ENCODE results near the gene AGBL1.

AGBL1 gene

DNA sequence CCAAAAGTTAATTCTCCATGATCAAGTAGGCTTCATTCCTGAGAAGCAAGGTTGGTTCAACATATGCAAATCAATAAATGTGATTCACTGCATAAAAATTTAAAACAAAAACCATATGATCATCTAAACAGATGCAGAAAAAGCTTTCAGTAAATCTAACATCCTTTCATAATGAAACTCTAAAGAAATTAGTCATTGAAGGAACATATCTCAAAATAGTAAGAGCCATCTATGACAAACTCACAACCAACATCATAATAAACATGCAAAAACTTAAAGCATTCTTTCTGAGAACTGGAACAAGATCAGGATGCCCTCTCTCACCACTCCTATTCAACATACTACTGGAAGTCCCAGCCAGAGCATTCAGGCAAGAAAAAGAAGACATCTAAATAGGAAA, 254.1 kb downstream of the AGBL1 start:
- DNase-seq = no peak

DNA sequence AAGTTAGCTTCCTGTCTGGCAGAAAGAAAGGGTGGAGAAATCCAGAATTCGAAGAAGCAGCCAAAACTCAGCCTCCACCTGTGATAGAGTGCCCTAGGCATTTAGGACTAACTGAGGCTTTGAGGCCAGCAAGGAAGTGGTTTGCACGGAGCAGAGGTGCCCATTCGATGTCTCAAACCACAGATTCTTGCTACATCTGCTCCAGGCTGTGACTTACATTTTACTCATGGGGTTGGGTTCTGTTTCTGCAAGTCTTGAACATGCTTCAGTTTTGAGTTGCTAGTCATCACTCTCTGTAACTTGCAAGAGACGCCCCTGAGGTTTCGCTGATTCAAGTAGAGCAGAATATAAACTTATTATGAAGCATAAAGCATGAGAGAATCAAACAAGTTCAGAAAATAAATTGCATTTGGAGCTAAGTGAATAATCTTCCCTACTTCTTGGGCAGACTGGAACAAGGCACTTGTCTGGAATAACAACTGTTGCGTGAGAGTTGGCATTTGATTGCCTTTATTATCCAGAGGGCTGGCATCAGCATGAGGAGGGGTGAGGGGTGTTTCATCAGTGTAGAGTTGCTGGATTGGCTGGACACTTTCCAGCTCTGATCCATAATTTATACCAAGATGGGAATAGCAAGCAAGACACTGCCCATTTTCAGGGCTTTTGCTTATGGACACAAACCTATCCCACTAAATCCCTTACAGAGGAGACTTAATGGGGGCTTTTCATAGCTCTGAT, 256.5 kb downstream of the AGBL1 start:
- DNase-seq = no peak

DNA sequence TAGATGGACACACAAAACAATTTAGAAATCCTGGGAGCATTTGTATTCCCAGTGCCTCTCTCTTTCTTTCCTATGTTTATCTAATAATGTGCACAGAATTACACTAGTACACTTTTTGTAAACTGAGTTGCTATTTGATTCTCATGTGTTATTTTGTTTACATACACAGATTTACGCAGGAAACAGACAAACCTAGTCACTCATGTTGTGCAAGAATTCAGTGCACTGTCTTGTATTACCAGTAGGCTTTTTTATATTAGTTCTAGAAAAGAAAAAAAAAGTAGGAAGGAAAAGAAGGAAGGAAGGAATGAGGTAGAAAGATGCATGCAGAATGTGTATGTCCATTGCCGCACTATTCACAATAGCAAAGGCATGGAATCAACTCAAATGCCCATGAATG, 257.4 kb downstream of the AGBL1 start:
- DNase-seq = no peak

DNA sequence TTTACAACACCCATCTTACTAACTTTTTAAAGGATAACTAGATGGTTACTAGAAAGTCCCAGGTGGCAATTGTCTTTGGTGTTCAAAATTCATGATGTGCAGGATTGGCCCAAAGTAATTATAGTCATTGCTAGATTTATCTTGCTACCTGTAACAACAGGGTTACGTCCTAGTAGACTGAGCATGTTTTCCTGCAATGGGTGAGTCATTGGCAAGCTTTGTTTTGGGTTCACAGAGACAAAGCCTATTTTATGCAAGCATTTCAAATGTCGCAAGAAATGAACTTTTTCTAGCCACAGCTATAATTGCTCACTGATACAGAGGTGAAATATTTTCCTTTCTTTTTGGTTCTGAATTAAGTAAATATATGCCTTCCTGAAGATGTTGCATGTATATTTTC, 267.6 kb downstream of the AGBL1 start:
- no peak for DNase-seq

DNA sequence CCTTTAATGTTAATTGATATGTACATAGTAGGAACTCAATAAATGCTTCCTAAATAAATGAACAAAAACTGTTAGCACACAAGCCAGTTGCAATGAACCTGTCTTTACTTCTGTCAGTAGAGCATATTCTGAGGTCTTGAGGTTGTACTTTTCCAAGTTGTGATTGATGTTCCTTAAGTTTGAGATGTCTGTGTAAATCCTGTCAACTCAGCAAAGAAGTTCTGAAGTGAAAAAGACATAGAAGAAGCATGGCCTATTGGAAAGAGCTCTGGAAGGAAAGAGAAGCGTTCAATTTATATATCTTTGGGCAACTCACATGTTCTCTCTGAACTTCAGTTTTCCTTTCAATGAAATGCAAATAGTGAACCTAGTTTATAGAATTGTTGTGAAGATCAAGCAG, 269.9 kb downstream of the AGBL1 start:
- no peak for DNase-seq

DNA sequence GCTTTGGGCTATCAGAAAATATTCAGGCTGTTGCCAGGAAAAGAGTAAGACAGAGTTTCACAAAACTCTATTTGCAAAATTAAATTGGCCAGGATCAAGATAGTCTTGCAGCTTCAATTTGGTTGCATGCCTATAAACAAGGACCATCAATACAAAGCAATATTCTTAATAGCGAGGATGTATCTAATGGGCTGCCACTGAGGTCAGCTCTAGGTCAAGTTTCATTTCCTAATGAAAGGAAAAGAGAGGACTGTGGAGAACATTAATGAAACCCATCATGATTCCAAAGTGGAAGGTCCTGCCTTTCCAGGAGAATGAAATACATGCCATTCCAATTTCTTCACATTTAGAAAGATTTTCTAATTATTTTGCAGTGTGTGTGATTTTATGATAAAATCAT, 273.5 kb downstream of the AGBL1 start:
- no peak for DNase-seq

DNA sequence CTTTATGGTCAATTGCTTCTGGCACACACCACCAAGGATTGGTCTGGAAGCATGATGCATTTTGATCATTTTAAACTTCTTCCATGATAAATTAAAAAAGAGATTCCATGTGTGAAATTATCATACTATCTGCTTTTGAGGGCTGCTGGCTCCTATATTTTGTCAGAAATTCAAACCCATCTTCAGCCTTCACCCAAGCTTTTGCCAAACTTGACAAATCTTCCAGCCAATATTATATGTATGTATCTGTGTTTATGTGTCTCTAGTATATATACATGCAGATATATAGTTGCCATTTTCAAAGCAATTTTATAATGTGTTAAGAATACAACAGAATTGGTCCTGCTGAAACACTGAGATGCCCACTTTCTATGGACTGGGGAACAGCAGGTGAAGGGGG, 275.7 kb downstream of the AGBL1 start:
- no peak for DNase-seq

DNA sequence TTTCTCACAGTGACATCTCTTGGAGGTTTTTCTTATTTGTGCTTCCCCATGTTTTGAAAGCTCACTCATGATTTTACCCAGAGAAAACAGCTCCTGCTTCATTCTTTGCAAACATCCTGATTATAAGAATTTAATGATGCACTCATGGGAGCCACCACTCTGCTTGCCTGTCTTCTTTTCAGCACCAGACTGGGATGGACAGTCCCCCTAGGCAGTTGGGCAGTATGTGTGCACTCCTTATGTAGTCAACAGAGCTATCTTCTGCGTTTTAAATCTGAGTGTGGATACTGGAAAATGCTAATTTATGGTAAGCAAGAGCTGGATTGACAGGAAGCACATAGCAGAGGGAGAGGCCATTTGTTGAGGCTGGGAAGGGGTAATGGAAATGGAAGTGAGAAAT, 276.1 kb downstream of the AGBL1 start:
- no peak for DNase-seq

DNA sequence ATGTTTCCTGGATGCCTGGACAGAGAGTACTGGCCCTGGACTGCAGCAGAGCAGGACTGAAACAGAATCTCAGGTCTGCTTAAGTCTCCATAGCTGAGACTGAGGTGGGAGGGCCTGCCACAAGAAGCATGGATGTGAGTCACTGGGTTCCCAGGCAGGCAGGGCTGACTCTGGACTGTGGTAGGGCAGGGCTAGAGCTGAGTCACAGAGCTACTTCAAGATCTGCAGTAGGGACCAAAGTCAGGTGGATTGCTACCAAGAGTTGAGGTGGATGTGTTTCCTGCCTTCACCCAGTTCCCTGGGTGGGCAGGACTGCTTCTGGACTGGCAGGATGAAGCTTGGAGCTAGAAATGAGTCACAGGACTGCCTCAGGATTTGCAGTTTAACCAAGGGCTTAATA, 282.9 kb downstream of the AGBL1 start:
- DNase-seq = no peak

DNA sequence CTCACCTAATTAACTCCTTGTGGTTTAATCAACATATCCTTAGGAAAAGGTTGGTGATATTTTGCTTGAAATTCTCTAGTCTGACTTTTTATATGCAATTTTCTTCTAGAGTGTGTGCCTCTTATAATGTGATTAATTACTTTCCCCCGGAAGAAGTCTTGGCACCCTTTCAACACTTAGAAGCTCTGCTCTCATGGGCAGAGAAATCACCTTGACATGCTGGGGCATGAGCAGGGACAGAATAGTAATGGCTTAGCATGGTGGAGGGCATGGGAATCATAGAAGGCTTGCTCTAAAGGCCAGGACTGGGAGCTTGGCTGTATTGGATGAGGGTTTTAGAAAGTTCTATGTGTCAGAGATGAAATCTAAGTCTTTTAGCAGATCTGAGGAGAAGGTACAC, 293.5 kb downstream of the AGBL1 start:
- no peak for DNase-seq

DNA sequence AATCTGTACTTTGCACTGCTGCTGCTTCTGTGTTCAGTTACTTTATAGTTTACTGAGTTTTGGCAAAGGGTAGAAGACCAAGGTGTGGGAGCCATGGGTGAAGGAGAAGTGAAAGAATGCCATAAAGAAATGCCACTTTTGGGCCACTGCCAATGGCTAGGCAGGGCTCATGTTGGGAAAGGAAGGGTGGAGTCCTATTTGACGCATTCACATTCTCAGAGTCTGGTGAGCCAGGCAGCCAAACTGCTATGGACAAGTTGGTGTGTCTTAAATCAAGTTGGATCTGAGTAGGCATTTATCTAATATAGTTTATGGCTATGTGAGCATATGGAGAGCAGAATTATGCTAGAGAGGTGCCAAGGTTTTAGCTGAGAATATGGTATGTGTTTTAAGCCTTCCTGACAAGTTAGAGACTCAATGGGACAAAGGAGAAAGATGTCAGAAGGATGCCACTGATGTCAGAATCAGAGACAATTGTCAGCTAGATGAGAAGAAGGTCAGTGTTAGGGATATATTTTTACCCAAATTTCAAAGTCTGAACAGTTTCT, 296.1 kb downstream of the AGBL1 start:
- no peak for DNase-seq

DNA sequence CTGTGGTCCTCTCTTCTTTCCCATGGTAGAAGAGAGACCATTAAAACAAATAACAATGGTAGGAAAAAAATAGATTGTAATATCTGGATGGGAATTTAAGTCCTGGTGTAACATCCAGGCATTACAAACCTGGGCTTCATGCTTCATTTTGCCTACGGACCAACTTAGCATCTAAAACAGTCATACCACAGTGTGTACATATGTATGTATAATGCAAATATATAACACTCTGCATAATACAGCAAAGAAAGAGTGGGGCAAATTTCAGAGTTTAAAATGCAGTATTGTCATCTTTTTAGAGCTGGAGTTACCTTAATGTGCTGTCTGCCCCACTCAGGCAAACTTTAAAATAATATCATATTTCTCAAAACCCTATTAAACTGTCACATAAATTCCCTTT, 298.2 kb downstream of the AGBL1 start:
- no peak for DNase-seq

DNA sequence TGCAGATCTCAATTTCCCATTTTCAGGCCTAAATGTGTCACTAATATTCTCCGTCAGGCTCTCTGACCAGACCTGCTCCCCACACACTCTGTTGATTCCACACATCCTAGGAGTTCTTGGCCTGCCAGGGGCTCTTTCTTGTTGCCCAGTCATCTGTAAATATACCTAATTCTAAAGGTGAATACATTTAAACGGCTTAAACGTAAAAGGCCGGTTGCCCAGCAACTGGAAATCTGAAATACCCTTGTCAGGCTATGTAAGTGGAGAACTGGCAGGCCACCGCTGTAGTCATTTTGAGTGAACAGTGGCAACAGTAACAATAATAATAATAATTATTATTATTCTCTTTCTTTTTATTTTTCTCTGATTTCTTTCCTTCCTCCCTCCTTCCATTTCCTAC, 302.7 kb downstream of the AGBL1 start:
- no peak for DNase-seq

DNA sequence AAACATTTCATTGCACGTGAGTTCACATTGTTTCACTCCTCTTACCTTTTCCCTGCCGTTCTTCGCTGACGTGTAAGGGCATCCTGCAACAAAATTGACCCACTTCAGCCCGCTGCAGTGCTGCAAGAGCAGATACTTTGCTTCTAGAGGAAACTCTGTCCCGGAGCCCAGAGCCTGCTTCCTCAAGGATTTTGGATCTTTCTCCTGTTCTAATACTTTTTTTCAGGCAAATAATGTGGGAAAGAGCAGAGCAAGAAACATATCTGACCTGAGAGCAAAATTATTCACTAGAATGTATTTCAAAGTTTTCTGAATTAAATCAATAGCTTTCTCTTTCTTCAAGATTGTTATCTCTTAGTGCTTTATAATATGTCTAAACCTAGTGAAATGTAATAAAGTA, 303.9 kb downstream of the AGBL1 start:
- DNase-seq = no peak

DNA sequence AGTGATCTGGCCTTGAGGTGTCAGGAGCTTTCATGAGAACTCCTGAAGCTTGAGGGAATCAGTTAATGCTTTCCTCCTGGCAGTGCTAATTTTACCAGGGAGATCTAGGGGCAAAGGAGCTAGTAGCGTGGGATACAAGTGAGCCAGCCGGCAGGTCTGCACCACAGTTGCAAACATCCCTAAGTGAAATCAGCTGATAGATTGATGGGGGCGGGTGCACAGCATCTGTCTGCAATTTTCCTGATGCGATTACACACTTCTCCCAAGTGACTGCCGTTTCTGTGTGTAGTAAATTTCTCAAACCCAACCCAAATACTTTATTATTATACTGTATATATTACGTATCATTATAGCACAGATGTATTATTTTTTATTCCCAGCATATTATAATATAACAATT, 304.5 kb downstream of the AGBL1 start:
- DNase-seq = no peak

DNA sequence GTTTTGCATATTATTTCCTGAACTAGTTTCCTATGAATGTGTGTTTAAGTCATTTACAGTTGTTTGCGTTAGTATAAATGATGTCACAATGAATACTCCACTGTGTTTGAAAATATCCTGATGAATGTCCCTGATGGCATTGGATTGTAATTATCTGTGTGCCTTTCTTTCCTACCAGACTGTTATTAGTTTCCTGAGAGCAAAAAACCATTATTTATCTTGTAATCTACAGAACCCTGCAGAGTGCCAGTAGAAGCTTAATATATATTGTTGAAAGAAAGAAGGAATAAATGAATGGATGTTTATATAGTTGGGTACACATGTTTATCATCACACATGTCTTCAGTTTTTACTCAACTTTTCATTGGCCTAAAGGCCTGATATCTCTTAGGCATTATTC, 312.6 kb downstream of the AGBL1 start:
- DNase-seq = no peak

DNA sequence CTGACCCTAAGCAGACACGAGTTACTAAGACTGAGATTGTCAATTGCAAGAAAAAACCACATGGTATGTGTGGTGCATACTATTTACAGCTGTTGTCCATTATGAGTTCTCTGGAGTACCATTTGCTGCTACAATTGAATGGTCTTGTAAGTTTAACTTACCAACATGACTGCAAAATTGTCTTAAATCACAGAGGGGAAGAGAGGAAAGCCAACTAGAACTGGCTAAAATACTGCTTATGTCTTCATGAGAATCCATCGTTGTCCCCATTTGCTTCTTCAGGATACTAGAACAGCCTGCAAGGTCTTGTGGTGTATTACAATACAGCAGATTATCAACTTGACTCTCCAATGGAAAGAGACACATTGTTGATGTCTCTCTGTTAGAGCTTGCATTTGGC, 313.2 kb downstream of the AGBL1 start:
- no peak for DNase-seq

DNA sequence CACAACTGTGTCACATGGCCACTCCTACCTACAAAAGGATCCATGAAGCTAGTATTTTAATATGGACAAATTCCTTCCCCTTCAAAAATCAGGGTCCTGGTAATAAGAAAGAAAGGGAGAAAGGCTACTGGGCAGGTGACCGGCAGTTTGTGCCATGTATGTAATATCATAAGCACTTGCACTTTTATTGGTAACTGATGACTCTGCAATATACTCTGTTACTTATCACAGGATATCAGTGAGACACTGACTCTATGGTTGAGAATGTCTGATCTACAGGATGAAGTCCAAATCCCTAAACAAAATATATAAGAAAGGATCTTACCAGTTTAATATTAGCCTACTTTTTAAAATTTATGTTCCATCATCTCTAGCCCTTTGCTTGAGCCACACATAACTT, 315.2 kb downstream of the AGBL1 start:
- DNase-seq = no peak

DNA sequence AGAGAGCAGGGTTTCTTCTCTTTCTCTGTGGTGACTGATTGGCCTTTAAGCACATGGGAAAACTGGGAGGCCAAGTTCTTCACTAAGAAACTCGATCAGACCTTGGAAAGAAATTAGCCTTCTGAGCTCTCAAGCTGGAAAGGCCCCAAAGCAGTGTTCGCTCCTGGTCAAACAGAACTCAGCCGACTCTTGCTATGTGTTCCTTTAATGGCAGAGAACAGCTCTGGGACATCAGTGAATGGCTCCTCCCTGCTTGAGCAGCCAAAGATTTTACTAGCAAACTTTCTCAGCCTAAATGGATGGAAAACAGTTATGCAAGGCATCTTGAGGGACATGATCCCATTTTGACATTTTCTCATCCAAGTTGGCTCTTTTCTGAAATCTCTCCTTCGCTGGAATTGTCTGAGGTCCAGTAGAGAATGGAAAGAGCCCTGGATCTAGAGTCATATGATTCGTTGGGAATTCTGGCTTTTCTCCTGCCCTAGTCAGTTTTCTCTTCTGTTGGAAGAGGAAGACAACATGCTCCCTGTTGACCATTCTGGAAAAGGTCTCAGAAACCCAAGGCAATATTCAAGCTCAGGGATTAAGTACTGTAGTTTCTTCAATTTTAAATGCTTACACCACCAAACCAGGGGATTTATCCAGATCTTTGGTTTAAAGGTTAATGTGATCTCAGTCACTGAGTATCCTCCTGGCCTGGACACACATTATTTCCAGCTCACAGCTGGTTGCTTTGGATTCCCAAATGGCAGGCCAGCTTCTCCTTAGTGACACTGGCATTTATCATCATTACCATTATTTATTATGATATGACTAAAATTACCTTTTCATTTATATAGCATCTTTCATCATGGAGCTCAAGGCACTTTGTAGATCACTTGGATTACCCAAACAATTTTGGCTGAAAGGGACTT, 319.6 kb downstream of the AGBL1 start:
- no peak for DNase-seq

DNA sequence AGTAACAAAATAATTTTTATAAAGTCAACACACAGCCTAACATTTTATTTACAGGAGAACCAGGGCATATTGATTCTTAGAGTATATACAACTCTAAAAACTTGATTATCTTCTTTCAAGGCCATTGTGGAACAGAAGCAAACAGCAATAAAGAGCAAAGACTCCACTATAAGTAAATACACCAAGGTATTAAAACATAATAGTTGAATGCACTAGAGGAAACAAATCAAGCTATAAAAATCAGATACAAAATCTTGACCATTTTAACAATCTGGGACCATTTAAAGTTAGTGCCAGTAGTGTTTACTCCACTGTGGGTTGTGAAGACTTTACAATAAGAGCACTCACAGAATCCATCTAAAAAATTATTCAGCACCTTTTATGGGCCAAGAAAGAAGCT, 323.6 kb downstream of the AGBL1 start:
- DNase-seq = no peak

DNA sequence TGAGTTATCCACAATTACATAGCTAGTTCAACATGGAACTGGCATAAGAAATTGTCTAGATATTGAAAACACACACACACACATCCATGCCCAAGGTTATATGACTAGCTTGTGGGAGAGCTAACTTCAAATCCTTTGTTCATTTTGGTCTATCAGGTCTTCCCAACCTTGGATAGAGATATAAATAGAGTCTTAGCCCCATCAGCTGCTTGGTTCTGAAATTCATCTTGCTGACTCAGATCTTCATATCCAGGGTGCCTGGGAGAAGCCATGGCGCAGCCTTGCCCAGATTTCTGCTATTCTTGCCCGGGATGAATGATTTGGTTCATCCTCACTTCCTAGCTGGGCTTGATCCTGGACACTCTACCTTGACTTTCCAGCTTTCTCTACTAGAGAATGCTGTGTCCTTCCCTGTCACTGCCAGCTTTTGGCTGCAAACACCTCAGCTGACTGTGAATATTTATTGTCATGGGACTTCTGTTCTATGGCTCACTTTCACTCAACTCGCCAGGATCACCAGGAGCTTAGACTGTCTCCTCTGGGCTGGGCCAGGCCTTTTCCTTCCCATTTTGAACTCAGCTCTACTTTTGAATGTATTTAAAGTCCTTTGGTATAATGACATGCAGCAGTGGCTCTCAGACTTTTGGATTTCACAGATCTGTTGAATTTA, 324.4 kb downstream of the AGBL1 start:
- no peak for DNase-seq

DNA sequence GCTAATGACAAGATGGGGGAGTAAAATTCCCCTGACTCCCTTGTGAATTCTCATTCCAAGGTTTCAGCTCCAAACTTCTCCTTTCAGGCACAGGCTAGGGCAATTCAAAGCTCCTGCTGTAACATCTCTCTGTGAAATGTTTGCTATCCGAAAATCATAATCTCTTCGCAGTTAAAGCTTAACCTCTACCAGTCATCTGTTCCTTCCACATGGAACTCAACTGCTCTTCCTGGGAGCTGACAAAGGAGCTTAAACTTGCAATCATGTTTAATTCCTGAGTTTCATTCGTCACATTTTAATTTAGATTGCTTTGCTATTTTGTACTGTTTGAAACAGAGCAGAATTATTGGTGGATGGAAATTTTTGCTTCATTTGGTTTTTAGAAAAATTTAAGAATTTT, 328.6 kb downstream of the AGBL1 start:
- DNase-seq = no peak

DNA sequence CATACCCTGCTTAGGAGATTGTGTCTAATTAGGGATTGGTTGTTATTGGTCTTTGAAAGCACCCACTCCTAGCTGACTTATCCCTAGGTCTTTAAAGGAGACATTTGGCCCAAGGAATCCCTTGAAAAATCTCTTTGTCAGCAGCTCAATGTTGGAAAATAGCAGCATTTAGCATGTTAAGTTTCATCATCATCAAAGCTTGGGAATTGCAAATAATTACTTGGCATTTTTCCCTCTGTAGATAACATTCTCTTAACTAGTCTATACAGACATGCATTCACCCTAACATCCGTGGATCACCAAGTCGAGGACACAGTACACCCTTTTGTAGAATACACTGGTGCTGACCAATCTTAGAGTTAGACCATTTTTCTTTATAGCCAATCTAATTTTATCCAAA, 332.2 kb downstream of the AGBL1 start:
- DNase-seq = no peak

DNA sequence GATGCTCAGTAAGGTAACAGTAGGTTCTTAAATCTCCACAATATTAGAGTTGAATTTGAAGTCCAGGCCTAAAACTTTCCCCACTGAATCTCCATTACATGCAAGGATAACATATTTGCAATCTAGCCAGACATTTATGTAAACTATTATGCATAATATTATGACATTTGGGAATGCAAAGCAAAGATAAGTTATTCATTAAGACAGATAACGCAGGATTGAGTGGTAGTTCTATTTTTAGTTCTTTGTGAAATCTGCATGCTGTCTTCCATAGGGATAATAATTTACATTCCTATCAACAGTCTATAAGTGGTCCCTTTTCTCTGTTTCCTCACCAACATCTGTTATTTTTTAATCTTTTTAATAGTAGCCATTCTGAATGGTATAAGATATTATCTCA, 333.5 kb downstream of the AGBL1 start:
- DNase-seq = no peak
